ENCODE measurements around the gene KLRG1.

DNA sequence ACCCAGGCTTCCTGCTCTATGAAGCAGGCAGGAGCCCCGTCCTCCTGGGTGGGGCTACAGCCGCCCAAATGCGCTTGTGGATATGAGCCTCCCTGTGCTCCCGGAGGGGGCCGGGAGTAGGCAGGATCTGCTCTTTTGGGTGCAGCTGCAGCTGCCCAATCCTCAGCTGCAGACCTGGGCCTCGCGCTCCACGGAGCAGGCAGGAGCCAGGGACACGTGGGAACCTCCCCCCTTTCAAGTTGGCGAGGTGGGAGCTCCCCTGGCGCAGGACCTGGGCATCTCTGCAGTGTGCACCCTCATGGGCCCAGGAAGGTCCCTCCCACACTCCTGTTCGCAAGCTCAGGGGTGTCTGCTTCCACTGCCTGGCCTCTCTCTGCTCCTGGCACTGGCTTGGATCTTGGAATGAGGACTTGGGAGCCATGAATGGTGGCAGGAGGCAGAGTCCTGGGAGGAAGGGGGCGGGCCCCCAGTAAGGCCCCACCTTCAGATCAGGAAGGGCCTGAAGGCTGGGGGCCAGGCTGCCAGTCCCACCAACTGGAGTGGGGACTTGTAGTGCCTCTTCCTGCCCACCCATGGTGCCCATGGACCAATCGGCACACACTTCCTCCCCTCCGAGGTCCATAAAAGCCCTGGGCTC, 61.3 kb downstream of the KLRG1 start:
- no peak for TF ChIP-seq POLR2AphosphoS5 (IDR thresholded peaks at IDR 0.05)
- TF ChIP-seq POLR2A (IDR thresholded peaks at IDR 0.05) = no peak
